K562 (cell line): ENCODE results near the gene VPS35L. TPM values are rescaled to one million over a fixed set of nuclear protein-coding genes. Genes with fewer than 3 reads are reported as not detected.

Experiments
- CTCF ChIP-seq, 3 experiments: IDR thresholded peaks in 2 of 3; conservative IDR thresholded peaks in 1 of 3; 2 replicates each; pipeline ENCODE4 v1.5.1; 2011 to 2012; ENCODE audit warnings: low read length in 3 of 3, mild to moderate bottlenecking in 3 of 3, control low read depth in 2 of 3, improper control_type of control experiment in 1 of 3, inconsistent platforms in 1 of 3, low read depth in 1 of 3, mixed read lengths in 1 of 3, moderate library complexity in 1 of 3; ENCODE audit not compliant: insufficient read depth in 2 of 3
- IRF9 ChIP-seq: fragments of 450-650 bp; IDR thresholded peaks from 2 replicates; pipeline ENCODE4 v1.6.1; 2016; ENCODE audit warnings: missing biosample characterization, missing genetic modification characterization
- MLLT1 ChIP-seq, 2 experiments: fragments of 450-650 bp; IDR thresholded peaks; 2 replicates each; pipeline ENCODE4 v1.6.1; 2016
- NFRKB ChIP-seq: fragments of 450-650 bp; IDR thresholded peaks from 2 replicates; pipeline ENCODE4 v1.6.1; 2016; ENCODE audit warnings: low read depth
- NRF1 ChIP-seq, 2 experiments: fragments of 450-650 bp; IDR thresholded peaks in 1 of 2; conservative IDR thresholded peaks in 1 of 2; 2 replicates each; pipeline ENCODE4 v1.6.1; 2014; ENCODE audit warnings: mild to moderate bottlenecking in 2 of 2
- RAD51 ChIP-seq: fragments of 450-650 bp; IDR thresholded peaks from 2 replicates; pipeline ENCODE4 v1.7.1; 2016; ENCODE audit warnings: low read depth, mild to moderate bottlenecking, borderline replicate concordance
- RUNX1 ChIP-seq: sonication (generic); IDR thresholded peaks from 2 replicates; pipeline ENCODE4 v1.6.1; 2016; ENCODE audit warnings: antibody characterized with exemption, low read depth
- SAP30 ChIP-seq: fragments of 200-600 bp; sonication (generic); IDR thresholded peaks from 2 replicates; pipeline ENCODE4 v1.6.1; 2012; ENCODE audit warnings: borderline replicate concordance, low read depth, mild to moderate bottlenecking, moderate library complexity, low read length, control low read depth, inconsistent platforms; ENCODE audit not compliant: insufficient read depth, poor library complexity, severe bottlenecking
- SIRT6 ChIP-seq: IDR thresholded peaks from one replicate; pipeline ENCODE4 v1.6.1; 2012; ENCODE audit warnings: low read depth, mild to moderate bottlenecking, control low read depth, inconsistent platforms, low read length, moderate library complexity
- SMARCE1 ChIP-seq: fragments of 450-650 bp; IDR thresholded peaks from 2 replicates; pipeline ENCODE4 v1.7.1; 2016; ENCODE audit warnings: mild to moderate bottlenecking
- THRAP3 ChIP-seq: fragments of 450-650 bp; IDR thresholded peaks from 2 replicates; pipeline ENCODE4 v1.6.1; 2016; ENCODE audit warnings: mild to moderate bottlenecking, inconsistent platforms, borderline replicate concordance
- ZBTB40 ChIP-seq, 2 experiments: fragments of 450-650 bp in 1 of 2; sonication (generic) in 1 of 2; formaldehyde crosslinking in 1 of 2; IDR thresholded peaks; 2 replicates each; pipeline versions ENCODE4 v1.7.1 to v1.9.0; 2016 to 2022; ENCODE audit warnings: inconsistent platforms in 1 of 2, mild to moderate bottlenecking in 1 of 2, missing genetic modification reagents in 1 of 2
- ZNF431 ChIP-seq: sonication (generic); formaldehyde crosslinking; IDR thresholded peaks from 2 replicates; pipeline ENCODE4 v1.8.0; 2022; ENCODE audit warnings: mild to moderate bottlenecking, missing genetic modification reagents
- polyA plus RNA-seq, 8 experiments: library from polyadenylated mRNA; depleted of rRNA in 4 of 8; stranded (reverse) in 5 of 8; unstranded in 3 of 8; fragments of >200 nt; fragmentation: Nextera tagmentation in 2 of 8; fragmentation: Illumina TruSeq in 1 of 8; extraction: Ambion mirVana in 2 of 8; extraction: Trizol in 1 of 8; gene quantifications; 2 replicates each; pipeline versions ENCODE4 v1.2.1 to v1.2.3, GENCODE V29; 2011 to 2014; ENCODE audit warnings: inconsistent platforms in 1 of 8, missing spikeins in 1 of 8
- total RNA-seq, 7 experiments: library from RNA; depleted of rRNA in 6 of 7; stranded (reverse); fragments of >200 nt in 6 of 7; fragmentation: Illumina TruSeq in 2 of 7; extraction: Trizol in 2 of 7; gene quantifications; 2 replicates each; pipeline versions ENCODE4 v1.2.1 to v1.2.3, GENCODE V29; 2011 to 2021; ENCODE audit warnings: low replicate concordance in 1 of 7

The VPS35L gene
- total and polyA plus RNA-seq, 9 of the 15 experiments (the other 6 are each of a cell fraction or from before 2014, with no cell fraction given), result 10.2 to 30.4 (median 20.1) TPM

GRCh38 chr16:19555186-19555937 lies at the start of gene VPS35L (continued):
- TF ChIP-seq SMARCE1 (no peak), CTCF (IDR thresholded peaks at IDR 0.05 in 2 of 3, conservative IDR thresholded peaks at IDR 0.05 in 1 of 3; ENCODE audit: insufficient read depth in 2 of 3, low read depth in 1 of 3, low read length in 3 of 3) (peak; percentile 75 to 80 (median 76)), NRF1 (conservative IDR thresholded peaks at IDR 0.05 in 1 of 2, IDR thresholded peaks at IDR 0.05 in 1 of 2) (peak; percentile 50 to 73), MLLT1 (IDR thresholded peaks at IDR 0.05) (no peak), RAD51 (peak; percentile 88), THRAP3 (no peak), RUNX1 (0 out of 2 replicates have a peak, but pooled peaks have one; percentile 2), SIRT6 (no peak), NFRKB (peak; percentile 80), ZBTB40 (IDR thresholded peaks at IDR 0.05) (0 out of 2 replicates have a peak, but pooled peaks have one; percentile 36), ZBTB40 (CRISPR knock-in tag; IDR thresholded peaks at IDR 0.05) (no peak), IRF9 (no peak), ZNF431 (CRISPR knock-in tag) (peak; percentile 91), SAP30 (peak; percentile 81)
